GM19099 (cell line): ENCODE results near the gene TSHZ1.

ENCODE experiments used
- POLR2A ChIP-seq: IDR thresholded peaks from 3 replicates; pipeline ENCODE4 v1.6.1; 2011; ENCODE audit warnings: low read depth; ENCODE audit not compliant: insufficient read length; ENCODE audit errors: extremely low read depth

The TSHZ1 gene

DNA sequence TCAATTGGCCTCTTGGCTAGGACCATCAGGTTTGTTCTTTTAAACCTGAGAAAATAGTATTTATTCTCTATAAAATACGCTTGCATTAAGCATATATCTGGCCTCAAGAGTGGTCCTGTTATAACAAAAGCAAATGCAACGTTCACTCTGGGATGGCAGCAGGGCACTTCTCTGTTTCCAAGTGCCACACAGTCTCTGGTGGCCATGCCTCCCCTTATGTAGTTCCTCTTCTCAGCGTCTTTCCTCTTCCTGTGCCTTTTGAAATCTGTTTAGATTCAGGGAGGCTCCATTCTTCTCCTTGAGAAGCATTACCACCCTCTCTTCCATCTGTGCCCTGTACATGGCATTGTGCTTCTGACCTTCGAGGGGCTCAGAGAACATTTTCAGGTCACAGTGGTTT lies 51.9 kb downstream of the TSHZ1 start:
- no peak for TF ChIP-seq POLR2A

DNA sequence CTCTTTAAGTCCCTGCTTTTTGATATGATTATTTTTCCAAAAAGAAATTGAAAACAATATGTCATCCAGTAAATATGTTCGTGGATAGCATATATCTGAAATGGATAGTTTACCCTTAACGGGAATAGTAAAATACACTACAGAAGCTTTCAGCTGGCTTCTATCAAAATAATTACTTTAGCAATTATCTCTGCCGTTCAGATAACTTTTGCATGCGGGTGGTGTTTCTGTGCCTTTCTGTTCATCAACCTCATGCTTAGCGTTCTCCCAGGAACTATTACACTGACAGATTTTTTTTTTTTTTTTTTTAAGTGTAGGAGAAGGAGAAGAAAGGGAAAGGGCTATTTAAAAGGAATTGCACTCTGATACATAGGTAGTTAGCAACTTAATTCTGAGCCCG lies 53.6 kb downstream of the TSHZ1 start:
- TF ChIP-seq POLR2A, result no peak

DNA sequence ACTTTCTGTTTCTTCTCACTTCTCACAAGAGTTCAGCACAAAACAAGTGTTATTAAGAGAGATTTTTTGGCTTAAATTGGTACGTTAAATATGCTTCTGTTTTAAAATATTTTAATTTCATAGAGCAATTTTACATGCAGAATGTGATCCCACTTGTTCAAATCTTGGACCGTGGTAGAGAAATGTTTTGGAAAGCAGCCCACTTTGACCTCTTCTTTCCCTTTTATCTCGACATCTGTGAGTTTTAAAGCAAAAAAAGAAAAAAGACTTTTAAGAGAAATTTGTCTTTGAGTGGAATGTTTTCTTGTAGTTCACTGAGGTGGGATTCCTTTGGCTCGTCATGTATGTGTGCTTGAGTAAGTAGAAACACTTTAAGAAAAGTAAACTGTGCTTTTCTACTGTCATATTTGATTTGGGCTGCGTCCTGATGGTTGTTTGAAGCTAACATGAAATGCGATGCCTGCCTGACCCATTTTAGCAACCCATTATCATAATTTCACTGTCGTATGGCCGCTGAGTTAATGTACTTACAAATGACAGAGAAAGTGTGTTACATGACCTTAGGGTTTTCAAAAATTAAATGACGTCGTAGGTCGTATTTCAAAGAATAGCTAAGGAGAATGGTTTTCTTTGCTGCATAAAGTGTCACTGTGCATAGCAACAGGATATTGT lies 54.5 kb downstream of the TSHZ1 start:
- TF ChIP-seq POLR2A, result no peak

DNA sequence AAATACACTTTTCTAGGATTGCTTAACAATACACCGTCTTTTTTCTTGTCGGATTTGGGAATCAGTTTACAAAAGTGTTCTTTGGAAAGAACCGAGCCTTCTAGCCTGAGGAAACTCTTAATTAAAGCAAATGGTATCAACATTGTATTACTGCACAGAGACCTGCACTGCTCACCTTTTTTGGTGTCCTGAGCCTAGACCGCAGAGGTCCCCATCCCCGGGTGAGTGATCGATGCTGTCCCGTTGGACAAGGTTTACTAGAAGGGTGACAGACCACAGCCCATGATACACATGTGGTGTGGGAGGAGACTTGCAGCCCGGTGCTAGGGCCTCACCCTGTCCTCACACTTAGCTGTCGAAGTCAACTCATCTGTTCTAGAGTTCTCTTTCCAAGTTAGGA lies 55.3 kb downstream of the TSHZ1 start:
- TF ChIP-seq POLR2A, result no peak

DNA sequence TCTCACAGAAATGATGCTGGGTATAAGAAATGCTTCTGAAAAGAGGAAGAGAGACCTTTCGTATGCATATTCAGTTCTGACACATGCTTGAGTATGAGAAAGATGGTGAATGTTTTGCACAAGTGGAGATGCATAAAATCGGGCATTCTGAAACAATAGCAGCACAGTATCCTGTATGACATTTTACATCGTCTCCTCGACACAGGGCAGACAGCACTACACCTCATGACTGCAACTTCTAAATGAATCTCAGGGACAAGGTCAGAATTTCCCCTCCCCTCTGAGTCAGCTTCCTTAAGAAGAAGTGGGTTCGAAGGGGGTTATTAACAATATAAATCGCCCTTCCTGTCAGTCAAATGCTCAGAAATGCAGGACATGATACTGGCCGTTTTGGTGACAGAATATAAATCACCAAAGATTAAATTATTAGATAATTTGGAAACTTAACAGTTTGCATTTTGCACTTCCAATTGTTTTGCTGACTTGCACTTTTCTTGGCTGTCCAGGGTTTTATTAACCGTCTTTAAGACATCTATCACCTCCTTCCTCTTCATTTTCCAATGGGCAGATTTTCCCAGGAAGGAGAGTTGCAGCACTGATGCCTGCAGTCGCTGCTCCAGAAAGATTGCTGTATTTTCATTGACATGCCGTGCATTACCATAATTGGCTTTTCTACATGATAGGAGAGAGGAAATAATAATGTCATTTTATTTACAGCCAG lies 57.2 kb downstream of the TSHZ1 start:
- no peak for TF ChIP-seq POLR2A

DNA sequence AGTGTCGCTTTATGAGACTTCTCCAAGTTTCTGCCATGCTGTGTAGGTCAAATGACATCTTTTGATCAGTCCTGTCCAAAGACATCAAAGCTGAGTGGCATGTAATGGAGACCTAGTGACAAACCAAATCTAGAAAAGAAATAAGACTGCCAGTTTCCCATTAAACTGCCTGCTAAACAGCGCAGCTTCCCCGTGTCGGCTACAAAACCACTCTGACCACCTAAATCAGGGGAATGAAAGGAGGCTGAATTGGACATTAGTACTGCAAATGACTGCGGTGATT lies 57.7 kb downstream of the TSHZ1 start:
- no peak for TF ChIP-seq POLR2A

DNA sequence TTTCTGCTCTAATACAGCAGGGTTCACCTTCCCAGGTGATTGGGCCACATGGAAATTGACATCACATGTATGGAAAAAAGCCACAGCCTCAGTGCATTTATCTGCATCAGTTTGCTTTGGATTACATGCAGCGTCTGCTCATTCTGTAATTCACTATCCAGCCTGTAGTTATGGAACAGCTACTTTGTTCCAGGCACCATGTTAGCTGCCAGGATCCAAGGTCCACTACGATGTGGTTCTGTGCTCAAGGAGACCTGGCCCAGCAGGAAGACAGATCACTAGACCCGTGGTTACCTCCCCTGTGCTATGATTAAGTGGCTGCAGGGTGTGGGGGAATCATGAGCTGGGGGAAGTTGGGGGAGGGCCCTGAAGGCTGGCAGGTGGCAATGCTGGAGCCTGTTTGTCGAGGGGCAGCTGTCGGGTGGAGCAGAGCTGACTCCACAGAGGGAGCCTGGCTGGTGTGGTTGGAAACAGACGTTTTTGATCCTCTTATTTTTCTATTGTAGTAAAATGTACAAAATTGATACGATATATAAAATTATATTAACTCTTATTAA lies 58.6 kb downstream of the TSHZ1 start:
- TF ChIP-seq POLR2A, result no peak

DNA sequence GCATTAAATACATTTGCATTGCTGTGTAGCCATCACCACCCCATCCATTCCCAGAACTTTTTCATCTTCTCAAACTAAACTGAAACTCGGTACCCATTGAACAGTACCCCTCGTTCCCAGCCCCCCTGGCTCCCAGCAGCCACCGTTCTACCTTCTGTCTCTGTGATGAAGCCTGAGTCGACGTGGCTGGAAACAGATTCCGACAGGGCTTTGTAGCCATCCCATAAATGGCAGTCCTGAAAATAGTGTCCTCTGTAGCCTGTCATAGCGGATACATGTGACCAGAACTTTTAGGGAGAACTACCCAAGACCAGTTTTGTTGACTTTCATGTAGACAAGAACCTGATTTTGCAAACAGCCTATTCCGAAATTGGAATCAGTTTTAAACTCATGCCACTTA lies 59.1 kb downstream of the TSHZ1 start:
- no peak for TF ChIP-seq POLR2A

DNA sequence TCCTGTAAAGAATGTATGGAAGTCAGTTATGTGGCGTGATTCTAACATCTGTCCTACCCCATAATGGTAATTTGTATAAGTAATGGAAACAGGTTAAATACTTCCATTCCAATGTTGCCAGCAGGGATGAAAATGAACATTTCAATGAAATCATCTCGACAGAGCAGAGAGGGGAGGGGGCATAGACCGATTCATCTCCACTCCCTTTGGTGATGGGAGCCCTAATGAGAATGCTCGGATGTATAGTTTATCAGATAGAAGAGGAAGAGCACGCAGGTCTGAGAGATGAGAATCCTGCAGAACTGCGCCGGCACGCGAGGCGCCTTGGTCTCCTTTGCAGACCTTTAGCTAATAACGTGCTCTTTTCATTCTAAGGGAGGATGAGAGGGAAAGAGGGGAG lies 61.4 kb downstream of the TSHZ1 start:
- TF ChIP-seq POLR2A, result no peak

DNA sequence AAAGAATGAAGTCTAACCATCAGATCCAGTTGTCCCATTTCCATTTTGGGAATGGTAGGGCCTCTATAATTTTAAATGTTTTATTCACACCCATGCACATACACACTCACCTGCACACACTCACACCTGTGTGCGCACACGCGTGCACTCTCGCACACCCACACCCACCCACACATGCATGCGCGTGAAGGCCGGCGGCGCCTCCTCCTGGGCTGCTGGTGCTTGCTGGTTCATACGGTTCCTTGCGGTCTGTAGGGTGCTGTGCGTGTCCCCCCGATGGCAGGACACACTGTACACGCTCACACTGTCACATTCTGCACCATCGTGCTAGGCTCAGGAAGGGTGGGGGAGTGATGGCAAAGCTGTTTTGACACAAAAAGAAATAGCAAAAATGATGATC lies 63.2 kb downstream of the TSHZ1 start:
- TF ChIP-seq POLR2A, result no peak

DNA sequence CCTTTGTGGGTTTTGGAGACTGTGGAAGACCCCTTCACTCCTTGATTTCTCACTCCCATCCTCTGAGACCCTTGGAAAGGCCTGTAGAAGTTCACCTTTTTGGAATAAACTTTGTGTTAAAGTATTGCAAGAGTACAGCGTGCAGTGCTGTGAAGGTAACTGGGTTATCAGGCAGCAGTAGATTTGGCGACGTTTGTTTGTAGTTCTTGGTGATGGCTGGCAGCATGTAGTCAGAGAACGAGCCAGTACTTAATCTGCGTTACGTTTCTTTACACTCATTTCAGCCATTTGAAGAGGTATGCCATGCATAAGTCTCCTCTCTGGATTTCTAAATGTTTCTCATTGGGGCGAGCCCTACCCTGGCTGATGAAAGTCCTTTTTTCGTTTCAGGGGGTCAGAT lies 64.6 kb downstream of the TSHZ1 start:
- TF ChIP-seq POLR2A, result no peak

DNA sequence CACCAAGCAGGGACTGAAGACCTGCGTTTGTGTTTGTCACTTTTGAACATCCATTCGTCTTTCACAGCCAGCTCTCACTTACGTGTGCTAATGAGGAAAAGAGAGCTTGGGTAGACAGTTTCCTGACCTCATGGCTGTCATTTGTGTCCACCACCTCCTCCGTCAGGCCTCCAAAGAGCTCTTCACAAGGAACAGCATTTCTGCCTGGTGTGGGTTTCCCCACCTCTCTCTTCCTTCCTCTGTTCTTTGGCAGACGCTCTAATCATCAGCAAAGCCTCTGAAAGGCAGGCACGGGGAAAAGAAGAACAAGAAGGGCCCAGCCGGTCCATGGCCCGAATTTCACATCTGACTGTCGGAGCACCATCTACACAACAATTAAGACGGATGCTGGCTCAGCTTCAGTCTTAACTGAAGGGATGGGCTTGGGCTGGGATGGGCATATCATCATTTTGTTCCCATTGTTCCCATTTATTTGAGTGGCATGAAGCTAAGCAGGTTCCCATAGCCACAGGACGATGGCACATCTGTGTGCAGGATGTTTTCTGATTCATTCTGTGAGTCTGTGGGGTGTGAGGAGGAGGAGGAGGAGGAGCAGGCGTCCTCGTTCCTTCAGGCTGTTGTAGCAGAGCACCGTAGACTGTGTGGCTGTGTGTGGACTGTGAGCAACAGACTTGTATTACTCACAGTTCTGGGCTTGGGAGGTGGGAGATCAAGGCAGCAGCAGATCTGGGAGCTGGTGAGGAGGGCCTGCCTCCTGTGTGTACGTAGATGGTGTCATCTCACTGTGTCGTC lies 66.4 kb downstream of the TSHZ1 start:
- no peak for TF ChIP-seq POLR2A

DNA sequence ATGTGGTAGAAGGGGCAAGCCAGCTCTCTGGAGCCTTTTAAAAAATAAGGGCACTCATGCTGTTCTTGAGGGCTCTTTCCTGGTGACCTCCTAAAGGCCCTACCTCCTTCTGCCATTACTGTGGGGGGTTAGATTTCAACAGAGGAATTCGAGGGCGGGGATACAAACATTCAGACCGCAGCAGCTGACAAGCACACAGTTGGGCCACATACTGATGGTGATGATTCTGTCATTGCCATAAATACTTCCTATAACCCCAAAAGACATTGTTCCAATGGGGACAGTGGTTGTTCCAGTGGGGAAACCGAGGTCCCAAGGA lies 67.0 kb downstream of the TSHZ1 start:
- no peak for TF ChIP-seq POLR2A

DNA sequence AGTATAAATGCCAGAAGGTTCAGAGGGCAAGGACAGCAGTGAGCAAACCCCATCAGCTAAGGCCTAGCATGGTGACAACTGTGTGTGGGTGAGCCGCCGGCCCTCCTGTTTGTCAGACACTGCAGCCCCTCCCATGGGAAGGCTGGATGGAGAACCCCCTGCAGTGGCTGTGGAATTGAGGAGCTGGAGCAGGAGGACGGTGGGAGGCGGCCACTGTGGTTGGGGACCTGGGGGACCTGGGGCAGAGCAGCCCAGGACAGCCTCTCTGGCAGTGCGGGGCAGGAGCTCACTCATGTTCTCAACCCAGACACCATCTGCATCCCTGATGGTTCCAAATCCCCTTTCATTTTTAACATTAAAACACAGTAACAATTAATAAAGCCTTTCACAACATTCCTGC lies 68.8 kb downstream of the TSHZ1 start:
- TF ChIP-seq POLR2A, result no peak

DNA sequence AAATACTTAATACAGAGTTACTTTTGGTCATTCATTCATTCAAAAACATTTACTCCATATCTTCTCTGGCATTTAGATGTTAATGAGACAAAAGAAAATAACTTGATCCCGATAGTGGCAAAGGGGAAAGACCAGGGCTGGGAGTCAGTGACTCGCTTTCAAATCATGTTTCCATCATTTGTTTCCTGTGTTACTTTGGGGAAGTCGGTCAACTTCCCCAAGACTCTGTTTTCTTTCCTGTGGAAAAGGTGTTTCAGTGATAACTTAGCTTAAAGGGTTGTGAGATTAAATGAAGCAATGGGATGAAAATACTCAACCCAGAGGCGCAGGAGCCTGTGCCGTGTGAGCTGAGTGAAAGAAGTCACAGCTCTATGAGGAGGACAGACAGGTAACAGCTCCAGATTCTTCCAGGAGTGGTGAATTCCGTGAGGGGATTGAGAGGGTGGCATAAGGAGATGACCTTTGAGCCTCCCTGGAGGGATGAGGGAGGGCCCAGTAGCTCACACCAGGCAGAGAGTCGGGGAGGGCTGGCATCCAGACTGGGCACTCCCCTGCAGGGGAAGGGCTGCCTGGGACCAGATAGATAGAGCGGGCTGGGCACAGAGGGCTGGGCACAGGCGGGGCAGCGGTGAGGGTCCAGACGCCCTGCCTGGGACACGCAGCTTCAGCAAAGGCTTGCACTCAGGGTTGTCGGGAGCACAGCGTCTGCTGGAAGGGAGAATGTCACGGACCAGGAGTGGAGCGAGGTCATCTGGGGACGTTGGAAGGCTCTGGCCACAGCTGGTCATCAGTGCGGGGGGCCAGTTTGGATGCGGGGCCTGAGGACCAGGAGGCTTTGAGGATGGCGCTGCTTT lies 70.1 kb downstream of the TSHZ1 start:
- no peak for TF ChIP-seq POLR2A
